ACC112 (cell line): ENCODE results near the gene FOXN1.

Experiments used
- H2AFZ ChIP-seq: fragments of 200-600 bp; sonication (generic); one replicate; pipeline ENCODE4 v1.6.0; 2017; ENCODE audit warnings: antibody characterized with exemption, low read length; ENCODE audit not compliant: unreplicated experiment
- H3K27ac ChIP-seq: fragments of 200-600 bp; sonication (generic); 2 replicates; pipeline ENCODE4 v1.5.1; 2014; ENCODE audit warnings: low read depth, mild to moderate bottlenecking, antibody characterized with exemption, low read length, moderate library complexity
- H3K27me3 ChIP-seq: fragments of 200-600 bp; sonication (generic); 2 replicates; pipeline ENCODE4 v1.6.1; 2014; ENCODE audit warnings: mild to moderate bottlenecking, antibody characterized with exemption, low read length, moderate library complexity, mixed read lengths; ENCODE audit not compliant: insufficient read depth
- H3K36me3 ChIP-seq: fragments of 200-600 bp; sonication (generic); 2 replicates; pipeline ENCODE4 v1.6.1; 2016; ENCODE audit warnings: mild to moderate bottlenecking, antibody characterized with exemption, low read length, moderate library complexity, mixed read lengths; ENCODE audit not compliant: insufficient read depth
- H3K4me1 ChIP-seq: fragments of 200-600 bp; sonication (generic); one replicate; pipeline ENCODE4 v1.6.1; 2016; ENCODE audit warnings: low read length, mixed read lengths; ENCODE audit not compliant: insufficient read depth, unreplicated experiment, control insufficient read depth
- H3K4me3 ChIP-seq: fragments of 200-600 bp; sonication (generic); 2 replicates; pipeline ENCODE4 v1.5.1; 2014; ENCODE audit warnings: mild to moderate bottlenecking, low read depth, low read length
- H3K79me2 ChIP-seq: fragments of 200-600 bp; sonication (generic); one replicate; pipeline ENCODE4 v1.6.0; 2016; ENCODE audit warnings: low read length; ENCODE audit not compliant: control insufficient read depth, unreplicated experiment, insufficient read depth

The FOXN1 gene

GRCh38 chr17:28537219-28537610 lies 31.1 kb downstream of the FOXN1 start:
- H3K27ac ChIP-seq = no peak overlapping the region
- H2AFZ ChIP-seq = no peak overlapping the region
- H3K27me3 ChIP-seq = no peaks in the 10 kb centered on the region
- H3K4me1 ChIP-seq = peaks cover 10% of the 10 kb centered on the region
- no peaks in the 10 kb centered on the region for H3K79me2 ChIP-seq
- H3K36me3 ChIP-seq = no peaks in the 10 kb centered on the region
- H3K4me3 ChIP-seq = no peak overlapping the region

GRCh38 chr17:28538296-28538895 lies 32.2 kb downstream of the FOXN1 start:
- H2AFZ ChIP-seq = no peak overlapping the region
- peaks cover under 1% of the 10 kb centered on the region for H3K4me1 ChIP-seq
- no peaks in the 10 kb centered on the region for H3K27me3 ChIP-seq
- H3K36me3 ChIP-seq = no peaks in the 10 kb centered on the region
- H3K27ac ChIP-seq = no peak overlapping the region
- H3K4me3 ChIP-seq = no peak overlapping the region
- H3K79me2 ChIP-seq = no peaks in the 10 kb centered on the region

GRCh38 chr17:28540231-28540630 lies 34.1 kb downstream of the FOXN1 start:
- no peaks in the 10 kb centered on the region for H3K4me1 ChIP-seq
- no peak overlapping the region for H2AFZ ChIP-seq
- H3K27ac ChIP-seq = no peak overlapping the region
- H3K36me3 ChIP-seq = no peaks in the 10 kb centered on the region
- H3K79me2 ChIP-seq = no peaks in the 10 kb centered on the region
- no peak overlapping the region for H3K4me3 ChIP-seq
- no peaks in the 10 kb centered on the region for H3K27me3 ChIP-seq

- no peak overlapping the region for H2AFZ ChIP-seq
Observed at GRCh38 chr17:28541439-28541838, 35.3 kb downstream of the FOXN1 start.

GRCh38 chr17:28544402-28545140 lies 38.4 kb downstream of the FOXN1 start:
- Histone ChIP-seq H2AFZ (no peak overlapping the region), H3K4me1 (no peaks in the 10 kb centered on the region), H3K4me3 (no peak overlapping the region), H3K79me2 (no peaks in the 10 kb centered on the region), H3K36me3 (no peaks in the 10 kb centered on the region), H3K27ac (no peak overlapping the region), H3K27me3 (no peaks in the 10 kb centered on the region)

More at GRCh38 chr17:28541439-28541838, 35.3 kb downstream of the FOXN1 start:
- Histone ChIP-seq H3K27me3 (no peaks in the 10 kb centered on the region), H3K36me3 (no peaks in the 10 kb centered on the region), H3K79me2 (no peaks in the 10 kb centered on the region), H3K4me1 (no peaks in the 10 kb centered on the region), H3K27ac (no peak overlapping the region), H3K4me3 (no peak overlapping the region)

- Histone ChIP-seq H3K36me3 (no peaks in the 10 kb centered on the region), H2AFZ (no peak overlapping the region), H3K4me3 (no peak overlapping the region), H3K4me1 (no peaks in the 10 kb centered on the region), H3K79me2 (no peaks in the 10 kb centered on the region), H3K27ac (no peak overlapping the region), H3K27me3 (no peaks in the 10 kb centered on the region)
Observed at GRCh38 chr17:28545141-28545503, 39.0 kb downstream of the FOXN1 start.

- no peak overlapping the region for H3K4me3 ChIP-seq
- H3K4me1 ChIP-seq = no peaks in the 10 kb centered on the region
Observed at GRCh38 chr17:28545787-28546415, 39.8 kb downstream of the FOXN1 start.

GRCh38 chr17:28547096-28547622 lies 41.0 kb downstream of the FOXN1 start:
- no peaks in the 10 kb centered on the region for H3K36me3 ChIP-seq
- no peak overlapping the region for H3K4me3 ChIP-seq
- no peak overlapping the region for H3K27ac ChIP-seq
- no peaks in the 10 kb centered on the region for H3K79me2 ChIP-seq
- no peaks in the 10 kb centered on the region for H3K4me1 ChIP-seq
- no peak overlapping the region for H2AFZ ChIP-seq
- no peaks in the 10 kb centered on the region for H3K27me3 ChIP-seq

More at GRCh38 chr17:28545787-28546415, 39.8 kb downstream of the FOXN1 start:
- Histone ChIP-seq H2AFZ (no peak overlapping the region), H3K27me3 (no peaks in the 10 kb centered on the region), H3K79me2 (no peaks in the 10 kb centered on the region), H3K27ac (no peak overlapping the region), H3K36me3 (no peaks in the 10 kb centered on the region)

- Histone ChIP-seq H3K4me3 (no peak overlapping the region), H2AFZ (no peak overlapping the region), H3K4me1 (no peaks in the 10 kb centered on the region), H3K36me3 (no peaks in the 10 kb centered on the region), H3K27me3 (no peaks in the 10 kb centered on the region), H3K27ac (no peak overlapping the region), H3K79me2 (no peaks in the 10 kb centered on the region)
Observed at GRCh38 chr17:28547623-28548416, 41.7 kb downstream of the FOXN1 start.

- Histone ChIP-seq H3K27ac (no peak overlapping the region), H3K4me3 (no peak overlapping the region), H3K36me3 (no peaks in the 10 kb centered on the region), H2AFZ (no peak overlapping the region), H3K27me3 (no peaks in the 10 kb centered on the region), H3K79me2 (no peaks in the 10 kb centered on the region), H3K4me1 (no peaks in the 10 kb centered on the region)
Observed at GRCh38 chr17:28548417-28549130, 42.4 kb downstream of the FOXN1 start.
